SK-N-SH (cell line): ENCODE data around the gene BTG2. TPM values are rescaled to one million over a fixed set of nuclear protein-coding genes. Genes with fewer than 3 reads are reported as not detected.
A peak's percentile ranks its signal among the peaks of the same experiment; 100 is the strongest.

Experiments used
- CTCF ChIA-PET: fragments of 300-600, 350-600 bp; formaldehyde crosslinking; extraction: SDS; loops from one replicate; lab custom pipeline; 2021; lab: Yijun Ruan, JAX
- POLR2A ChIA-PET: fragments of 350-600 bp; sonication (Branson Sonifier 250); formaldehyde crosslinking; extraction: SDS; loops from one replicate; lab custom pipeline; 2020; ENCODE audit warnings: antibody characterized with exemption, inconsistent platforms; lab: Yijun Ruan, JAX
- DNase-seq: peaks from one replicate; pipeline ENCODE4 v3.0.0; 2012
- H2AFZ ChIP-seq: fragments of 200-600 bp; sonication (generic); 2 replicates; pipeline ENCODE4 v1.8.1; 2016; ENCODE audit warnings: antibody characterized with exemption, mild to moderate bottlenecking, low read depth
- H3F3A ChIP-seq: fragments of 200-600 bp; sonication (generic); replicated peaks from 2 replicates; pipeline ENCODE3; 2016; ENCODE audit warnings: antibody characterized with exemption, mild to moderate bottlenecking; ENCODE audit not compliant: insufficient read depth
- H3K27ac ChIP-seq, 2 experiments: fragments of 200-500 bp in 1 of 2; fragments of 200-600 bp in 1 of 2; sonication (Bioruptor generic) in 1 of 2; sonication (generic), shearing (Covaris generic) in 1 of 2; 2 replicates each; pipeline versions ENCODE4 v1.5.1 to v1.6.1; 2014 to 2016; ENCODE audit warnings: low read depth in 2 of 2, inconsistent platforms in 1 of 2, low read length in 1 of 2, mild to moderate bottlenecking in 1 of 2, mixed read lengths in 1 of 2
- H3K27me3 ChIP-seq: fragments of 200-600 bp; sonication (generic), shearing (Covaris generic); 2 replicates; pipeline ENCODE4 v1.6.1; 2016; ENCODE audit warnings: mixed run types; ENCODE audit not compliant: insufficient read depth
- H3K36me3 ChIP-seq, 2 experiments: fragments of 200-500 bp in 1 of 2; fragments of 200-600 bp in 1 of 2; sonication (Bioruptor generic) in 1 of 2; sonication (generic) in 1 of 2; replicated peaks in 1 of 2; 2 replicates each; pipeline versions ENCODE3 to v1.5.1; 2014 to 2016; ENCODE audit warnings: low read length in 1 of 2, mild to moderate bottlenecking in 1 of 2; ENCODE audit not compliant: insufficient read depth in 2 of 2, control insufficient read depth in 1 of 2
- H3K4me1 ChIP-seq, 2 experiments: fragments of 200-500 bp in 1 of 2; fragments of 200-600 bp in 1 of 2; sonication (Bioruptor generic) in 1 of 2; sonication (generic), shearing (Covaris generic) in 1 of 2; 2 replicates each; pipeline versions ENCODE4 v1.5.1 to v1.6.1; 2014 to 2016; ENCODE audit warnings: low read depth in 1 of 2, low read length in 1 of 2, mixed run types in 1 of 2; ENCODE audit not compliant: insufficient read depth in 2 of 2, control insufficient read depth in 1 of 2
- H3K4me2 ChIP-seq: fragments of 200-600 bp; sonication (generic), shearing (Covaris generic); 2 replicates; pipeline ENCODE4 v1.6.1; 2017; ENCODE audit warnings: mixed run types
- H3K4me3 ChIP-seq, 2 experiments: fragments of 200-500 bp in 1 of 2; fragments of 200-600 bp in 1 of 2; sonication (Bioruptor generic) in 1 of 2; sonication (generic), shearing (Covaris generic) in 1 of 2; 2 replicates each; pipeline versions ENCODE4 v1.5.1 to v1.8.1; 2014 to 2016; ENCODE audit warnings: low read depth in 2 of 2, inconsistent platforms in 1 of 2, low read length in 1 of 2, mild to moderate bottlenecking in 1 of 2, mixed read lengths in 1 of 2, moderate library complexity in 1 of 2
- H3K79me2 ChIP-seq: fragments of 200-600 bp; sonication (generic); 2 replicates; pipeline ENCODE4 v1.8.1; 2017; ENCODE audit warnings: mild to moderate bottlenecking; ENCODE audit not compliant: insufficient read depth
- H3K9ac ChIP-seq: fragments of 200-600 bp; sonication (generic); 2 replicates; pipeline ENCODE4 v1.6.1; 2017; ENCODE audit warnings: mixed run types
- H3K9me2 ChIP-seq: fragments of 200-600 bp; sonication (generic); 2 replicates; pipeline ENCODE4 v1.6.1; 2017; ENCODE audit warnings: mixed run types
- H3K9me3 ChIP-seq: fragments of 200-600 bp; sonication (generic); 2 replicates; pipeline ENCODE4 v1.6.1; 2017; ENCODE audit warnings: mixed run types, mild to moderate bottlenecking, moderate library complexity
- H4K20me1 ChIP-seq: fragments of 200-600 bp; sonication (generic); 2 replicates; pipeline ENCODE4 v1.6.1; 2017; ENCODE audit warnings: mild to moderate bottlenecking, mixed run types; ENCODE audit not compliant: insufficient read depth
- CHD2 ChIP-seq: fragments of 150-350 bp; IDR thresholded peaks from 2 replicates; pipeline ENCODE4 v1.6.1; 2018; ENCODE audit warnings: low read length; ENCODE audit not compliant: partially characterized antibody
- PBX3 ChIP-seq: IDR thresholded peaks from 2 replicates; pipeline ENCODE4; 2012
- RAD21 ChIP-seq: IDR thresholded peaks from 2 replicates; pipeline ENCODE4 v1.6.1; 2012; ENCODE audit warnings: mild to moderate bottlenecking, low read length
- RFX5 ChIP-seq: IDR thresholded peaks from 2 replicates; pipeline ENCODE4 v1.6.1; 2012; ENCODE audit warnings: mild to moderate bottlenecking, improper control_type of control experiment, low read length
- SMC3 ChIP-seq: IDR thresholded peaks from 2 replicates; pipeline ENCODE4 v1.6.1; 2012; ENCODE audit warnings: low read depth, low read length, improper control_type of control experiment
- TCF12 ChIP-seq: IDR thresholded peaks from 2 replicates; pipeline ENCODE4 v1.4.0; 2012
- WGBS: methylation state at CpG from one replicate; pipeline ENCODE4 v1.1.6; 2017; ENCODE audit warnings: low lambda C conversion rate; 5-methylcytosine and 5-hydroxymethylcytosine counted together
- polyA plus RNA-seq, 3 experiments: library from polyadenylated mRNA; depleted of rRNA; stranded (reverse); fragments of >200 nt; gene quantifications; 2 replicates each; pipeline ENCODE4 v1.2.3, GENCODE V29; 2012
- TF ChIP-seq, protein P1 (sequence below): fragments of 200-600 bp; sonication (generic); IDR thresholded peaks from 2 replicates; pipeline ENCODE4 v1.6.1; 2017; ENCODE audit warnings: antibody characterized with exemption, mild to moderate bottlenecking, moderate library complexity
- TF ChIP-seq, protein P2 (sequence below): fragments of 150-350 bp; IDR thresholded peaks from 2 replicates; pipeline ENCODE4 v1.6.1; 2017; ENCODE audit warnings: antibody characterized with exemption, low read length, low read depth, borderline replicate concordance

Gene BTG2
- polyA plus RNA-seq, 1 of the 3 experiments (the other 2 are of a cell fraction): 26.2 TPM

GRCh38 chr1:203272633-203273205 is 32.6 kb upstream of the BTG2 start:
- no peak overlapping the region for H3K9ac ChIP-seq
- no peaks in the 10 kb centered on the region for H3K79me2 ChIP-seq
- no peaks in the 10 kb centered on the region for H3K9me3 ChIP-seq
- CTCF ChIA-PET: interaction anchor here (0.5 to 31.2 kb wide), 35 partner anchors 9 to 426 kb away, joined by 3 to 817 read pairs (median 4); partner anchors contain the start of genes BTG2 and FMOD
- H3K4me1 ChIP-seq: peaks cover 0 to 22% of the 10 kb centered on the region in 2 experiments; a peak in 1 of 4 replicates
- H4K20me1 ChIP-seq: no peaks in the 10 kb centered on the region
- POLR2A ChIA-PET: interaction anchor here (0.7 to 1.2 kb wide), 2 partner anchors 34 to 68 kb away, joined by 5 read pairs; no protein-coding TSS in a partner anchor
- WGBS: 6% methylated on average over 7 of the region's 17 CpGs
- peak overlapping the region in 1 of 2 experiments; percentile 31; a peak in 1 of 4 replicates for H3K4me3 ChIP-seq
- no peak overlapping the region for H3K27ac ChIP-seq
- H3K9me2 ChIP-seq: no peaks in the 10 kb centered on the region
- no peak overlapping the region for H3K4me2 ChIP-seq
- H3K27me3 ChIP-seq: no peaks in the 10 kb centered on the region
- H3K36me3 ChIP-seq: no peaks in the 10 kb centered on the region
- no peak for TF ChIP-seq RFX5
- no peaks in the 10 kb centered on the region for H3F3A ChIP-seq
- no peak for DNase-seq
- H2AFZ ChIP-seq: no peak overlapping the region

DNA sequence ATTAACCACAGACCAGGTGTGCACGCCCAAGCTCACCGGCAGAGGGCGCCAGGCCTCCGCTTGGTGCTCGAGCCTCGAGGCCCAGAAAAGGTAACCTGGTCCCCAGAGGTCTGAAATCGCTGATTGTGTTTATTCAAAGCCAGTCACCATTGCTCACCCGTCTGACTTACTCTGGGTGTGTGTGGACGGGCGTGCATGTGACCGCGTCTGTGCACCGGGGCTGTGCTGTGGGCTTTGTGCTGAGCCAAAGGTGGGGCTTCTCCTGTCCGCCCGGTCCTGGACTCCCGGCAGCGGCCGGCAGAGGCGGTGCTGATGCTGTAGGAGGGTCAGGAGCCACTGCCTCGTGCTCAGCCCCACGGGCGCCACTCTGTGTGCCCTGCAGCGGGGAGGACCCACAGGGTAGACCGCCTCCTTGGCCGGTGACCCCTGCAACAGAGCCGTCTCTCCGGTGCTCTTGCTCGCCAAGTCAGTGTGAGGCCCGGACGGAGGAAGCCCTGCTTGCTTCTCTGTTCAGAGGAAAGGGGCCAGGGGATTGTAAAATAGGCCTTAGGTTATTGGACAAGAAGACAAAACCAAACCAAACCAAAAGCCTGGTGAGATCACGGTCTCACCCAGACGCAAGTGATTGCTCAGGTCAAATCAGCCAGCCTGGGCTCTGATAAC is 32.0 kb upstream of the BTG2 start:
- Histone ChIP-seq H2AFZ (no peak overlapping the region), H3K27ac (no peak overlapping the region), H3F3A (no peaks in the 10 kb centered on the region), H3K27me3 (no peaks in the 10 kb centered on the region), H3K9me3 (no peaks in the 10 kb centered on the region), H3K9ac (no peak overlapping the region), H4K20me1 (no peaks in the 10 kb centered on the region), H3K79me2 (no peaks in the 10 kb centered on the region), H3K4me3 (peak overlapping the region in 1 of 2 experiments; percentile 31; a peak in 1 of 4 replicates), H3K36me3 (no peaks in the 10 kb centered on the region), H3K4me1 (peaks cover 0 to 28% of the 10 kb centered on the region in 2 experiments; a peak in 1 of 4 replicates), H3K9me2 (no peaks in the 10 kb centered on the region), H3K4me2 (no peak overlapping the region)
- WGBS: 81% methylated on average over 11 of the region's 32 CpGs
- DNase-seq: peak; percentile 86
- TF ChIP-seq TCF12 (0 out of 2 replicates have a peak, but pooled peaks have one; percentile 23), CHD2 (peak; percentile 26), RFX5 (no peak), SMC3 (peak; percentile 99), PBX3 (no peak), RAD21 (peak; percentile 93)
- TF ChIP-seq, protein P1, sequence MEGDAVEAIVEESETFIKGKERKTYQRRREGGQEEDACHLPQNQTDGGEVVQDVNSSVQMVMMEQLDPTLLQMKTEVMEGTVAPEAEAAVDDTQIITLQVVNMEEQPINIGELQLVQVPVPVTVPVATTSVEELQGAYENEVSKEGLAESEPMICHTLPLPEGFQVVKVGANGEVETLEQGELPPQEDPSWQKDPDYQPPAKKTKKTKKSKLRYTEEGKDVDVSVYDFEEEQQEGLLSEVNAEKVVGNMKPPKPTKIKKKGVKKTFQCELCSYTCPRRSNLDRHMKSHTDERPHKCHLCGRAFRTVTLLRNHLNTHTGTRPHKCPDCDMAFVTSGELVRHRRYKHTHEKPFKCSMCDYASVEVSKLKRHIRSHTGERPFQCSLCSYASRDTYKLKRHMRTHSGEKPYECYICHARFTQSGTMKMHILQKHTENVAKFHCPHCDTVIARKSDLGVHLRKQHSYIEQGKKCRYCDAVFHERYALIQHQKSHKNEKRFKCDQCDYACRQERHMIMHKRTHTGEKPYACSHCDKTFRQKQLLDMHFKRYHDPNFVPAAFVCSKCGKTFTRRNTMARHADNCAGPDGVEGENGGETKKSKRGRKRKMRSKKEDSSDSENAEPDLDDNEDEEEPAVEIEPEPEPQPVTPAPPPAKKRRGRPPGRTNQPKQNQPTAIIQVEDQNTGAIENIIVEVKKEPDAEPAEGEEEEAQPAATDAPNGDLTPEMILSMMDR: peak; percentile 98
- TF ChIP-seq, protein P2, sequence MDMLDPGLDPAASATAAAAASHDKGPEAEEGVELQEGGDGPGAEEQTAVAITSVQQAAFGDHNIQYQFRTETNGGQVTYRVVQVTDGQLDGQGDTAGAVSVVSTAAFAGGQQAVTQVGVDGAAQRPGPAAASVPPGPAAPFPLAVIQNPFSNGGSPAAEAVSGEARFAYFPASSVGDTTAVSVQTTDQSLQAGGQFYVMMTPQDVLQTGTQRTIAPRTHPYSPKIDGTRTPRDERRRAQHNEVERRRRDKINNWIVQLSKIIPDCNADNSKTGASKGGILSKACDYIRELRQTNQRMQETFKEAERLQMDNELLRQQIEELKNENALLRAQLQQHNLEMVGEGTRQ: no peak
- ChIA-PET POLR2A (interaction anchor here (0.7 to 1.2 kb wide), 2 partner anchors 34 to 67 kb away, joined by 5 read pairs; no protein-coding TSS in a partner anchor), CTCF (interaction anchor here (0.5 to 31.2 kb wide), 37 partner anchors 9 to 425 kb away, joined by 3 to 817 read pairs (median 4); partner anchors contain the start of genes BTG2 and FMOD)
